ENCODE measurements around the gene C1QTNF5.

C1QTNF5 gene

GRCh38 chr11:119373921-119374631, 33.4 kb upstream of the C1QTNF5 start:
- peak; percentile 63 for DNase-seq

- DNase-seq, result no peak
Measured at GRCh38 chr11:119373059-119373920, 32.6 kb upstream of the C1QTNF5 start.

GRCh38 chr11:119372260-119373058, 31.8 kb upstream of the C1QTNF5 start:
- no peak for DNase-seq

GRCh38 chr11:119371778-119372182, 31.1 kb upstream of the C1QTNF5 start:
- DNase-seq, result no peak

- DNase-seq, result peak; percentile 41
Measured at GRCh38 chr11:119371067-119371601, 30.5 kb upstream of the C1QTNF5 start.

GRCh38 chr11:119370486-119371046, 29.9 kb upstream of the C1QTNF5 start:
- DNase-seq, result peak; percentile 33

- peak; percentile 42 for DNase-seq
Measured at GRCh38 chr11:119369132-119369925, 28.6 kb upstream of the C1QTNF5 start.

- DNase-seq, result peak; percentile 46
Measured at GRCh38 chr11:119368121-119369034, 27.7 kb upstream of the C1QTNF5 start.

- peak; percentile 54 for DNase-seq
Measured at GRCh38 chr11:119367661-119368120, 27.0 kb upstream of the C1QTNF5 start.

GRCh38 chr11:119366690-119367620, 26.3 kb upstream of the C1QTNF5 start:
- no peak for DNase-seq

GRCh38 chr11:119365071-119365591, 24.4 kb upstream of the C1QTNF5 start:
- DNase-seq, result no peak

GRCh38 chr11:119363851-119364590, 23.3 kb upstream of the C1QTNF5 start:
- DNase-seq, result peak; percentile 45

GRCh38 chr11:119363081-119363850, 22.6 kb upstream of the C1QTNF5 start:
- DNase-seq, result peak; percentile 57

GRCh38 chr11:119362741-119363080, 22.0 kb upstream of the C1QTNF5 start:
- no peak for DNase-seq

GRCh38 chr11:119361941-119362725, 21.4 kb upstream of the C1QTNF5 start:
- DNase-seq, result no peak

All from right kidney (tissue), 1 donor.